Right lobe of liver (tissue), 4 donors: ENCODE data around the gene SV2B.

Source experiments
- CTCF ChIP-seq, 4 donors: fragments of 200-600 bp in 3 of 4; fragments of 450-650 bp in 1 of 4; IDR thresholded peaks; one replicate each; pipeline versions ENCODE4 v1.5.1 to v1.8.0; 2016 to 2022; ENCODE audit warnings: antibody characterized with exemption in 4 of 4, mild to moderate bottlenecking in 2 of 4
- POLR2A ChIP-seq: fragments of 450-650 bp; IDR thresholded peaks from one replicate; pipeline ENCODE4 v1.6.1; 2017; ENCODE audit warnings: antibody characterized with exemption, mild to moderate bottlenecking
- donor health status: DM: no; HTN: no; CAD: no.
- donor health status: DM: no; HTN: no; CAD: no.
- donor health status: DM: no; HTN: yes; CAD: no.

- no peak for TF ChIP-seq CTCF (IDR thresholded peaks at IDR 0.05)
- no peak for TF ChIP-seq POLR2A
Measured at GRCh38 chr15:91275844-91276243, 175.8 kb downstream of the SV2B start.
